22Rv1 (cell line): ENCODE data around the gene FASTK.

Experiments used
- H3K27ac ChIP-seq: fragments of 450-650 bp; 2 replicates; pipeline ENCODE4 v1.5.1; 2017
- ZFX ChIP-seq: fragments of 450-650 bp; IDR thresholded peaks from 2 replicates; pipeline ENCODE4 v1.6.1; 2017; ENCODE audit warnings: antibody characterized with exemption, borderline replicate concordance
- TF ChIP-seq, protein P1 (sequence below): fragments of 450-650 bp; IDR thresholded peaks from 2 replicates; pipeline ENCODE4 v1.5.1; 2017; ENCODE audit warnings: mild to moderate bottlenecking

The FASTK gene

GRCh38 chr7:151028948-151029501 is 51.6 kb downstream of the FASTK start:
- H3K27ac ChIP-seq: peak overlapping the region; percentile 77
- no peak for TF ChIP-seq ZFX
- TF ChIP-seq, protein P1, sequence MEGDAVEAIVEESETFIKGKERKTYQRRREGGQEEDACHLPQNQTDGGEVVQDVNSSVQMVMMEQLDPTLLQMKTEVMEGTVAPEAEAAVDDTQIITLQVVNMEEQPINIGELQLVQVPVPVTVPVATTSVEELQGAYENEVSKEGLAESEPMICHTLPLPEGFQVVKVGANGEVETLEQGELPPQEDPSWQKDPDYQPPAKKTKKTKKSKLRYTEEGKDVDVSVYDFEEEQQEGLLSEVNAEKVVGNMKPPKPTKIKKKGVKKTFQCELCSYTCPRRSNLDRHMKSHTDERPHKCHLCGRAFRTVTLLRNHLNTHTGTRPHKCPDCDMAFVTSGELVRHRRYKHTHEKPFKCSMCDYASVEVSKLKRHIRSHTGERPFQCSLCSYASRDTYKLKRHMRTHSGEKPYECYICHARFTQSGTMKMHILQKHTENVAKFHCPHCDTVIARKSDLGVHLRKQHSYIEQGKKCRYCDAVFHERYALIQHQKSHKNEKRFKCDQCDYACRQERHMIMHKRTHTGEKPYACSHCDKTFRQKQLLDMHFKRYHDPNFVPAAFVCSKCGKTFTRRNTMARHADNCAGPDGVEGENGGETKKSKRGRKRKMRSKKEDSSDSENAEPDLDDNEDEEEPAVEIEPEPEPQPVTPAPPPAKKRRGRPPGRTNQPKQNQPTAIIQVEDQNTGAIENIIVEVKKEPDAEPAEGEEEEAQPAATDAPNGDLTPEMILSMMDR: peak; percentile 61

- TF ChIP-seq, protein P1: peak; percentile 84
- TF ChIP-seq ZFX: no peak
- H3K27ac ChIP-seq: peak within 1 kb of the TSS; percentile 77
Observed at GRCh38 chr7:151028131-151028947, 52.3 kb downstream of the FASTK start, which contains the start of gene ABCB8. Gene ABCB8 (plus strand): TSS chr7:151028450. CDS start chr7:151028516, 66 bp downstream.

- H3K27ac ChIP-seq: peak overlapping the region; percentile 77
Observed at GRCh38 chr7:151027728-151028130, 52.9 kb downstream of the FASTK start.

DNA sequence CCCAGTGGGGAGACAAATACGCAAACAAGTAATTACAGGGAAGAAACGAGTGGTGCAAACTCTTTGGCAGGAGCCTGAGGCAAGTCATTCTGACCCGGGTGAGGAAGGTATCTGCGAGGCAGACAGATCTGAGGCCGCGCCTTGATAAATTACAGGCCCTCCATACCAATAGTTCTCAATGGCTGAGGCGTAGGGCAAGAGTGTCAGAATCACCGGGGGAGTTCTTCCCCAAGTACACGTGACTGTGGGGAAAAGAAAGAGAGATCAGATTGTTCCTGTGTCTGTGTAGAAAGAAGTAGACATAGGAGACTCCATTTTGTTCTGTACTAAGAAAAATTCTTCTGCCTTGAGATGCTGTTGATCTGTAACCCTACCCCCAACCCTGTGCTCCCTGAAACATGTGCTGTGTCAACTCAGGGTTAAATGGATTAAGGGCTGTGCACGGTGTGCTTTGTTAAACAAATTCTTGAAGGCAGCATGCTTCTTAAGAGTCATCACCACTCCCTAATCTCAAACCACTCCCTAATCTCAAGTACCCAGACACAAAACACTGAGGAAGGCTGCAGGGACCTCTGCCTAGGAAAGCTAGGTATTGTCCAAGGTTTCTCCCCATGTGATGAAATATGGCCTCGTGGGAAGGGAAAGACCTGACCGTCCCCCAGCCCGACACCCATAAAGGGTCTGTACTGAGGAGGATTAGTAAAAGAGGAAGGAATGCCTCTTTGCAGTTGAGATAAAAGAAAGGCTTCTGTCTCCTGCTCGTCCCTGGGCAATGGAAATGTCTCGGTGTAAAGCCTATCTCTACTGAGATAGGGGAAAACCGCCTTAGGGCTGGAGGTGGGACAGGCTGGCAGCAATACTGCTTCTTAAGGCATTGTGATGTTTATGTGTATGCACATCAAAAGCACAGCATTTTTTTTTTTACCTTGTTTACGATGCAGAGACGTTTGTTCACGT is 53.6 kb downstream of the FASTK start:
- H3K27ac ChIP-seq: peak overlapping the region; percentile 77
